Neural crest cell (in vitro differentiated cells): Measurements from ENCODE around the gene ARMCX1. TPM values are rescaled to one million over a fixed set of nuclear protein-coding genes. Genes with fewer than 3 reads are reported as not detected.
A peak's percentile ranks its signal among the peaks of the same experiment; 100 is the strongest.
"Not testable (repeated sequence)": the region's sequence is repeated elsewhere in the genome, so short reads cannot be mapped to it uniquely, and the experiment has no call there.

Experiments used
- DNase-seq: peaks from one replicate; pipeline ENCODE4 v3.0.0; 2021; ENCODE audit warnings: low read depth, mixed read lengths, low spot score
- H3K27ac Mint-ChIP-seq: one replicate; pipeline ENCODE4 v1.8.0; 2021; ENCODE audit warnings: mild to moderate bottlenecking, mixed read lengths; ENCODE audit not compliant: unreplicated experiment
- H3K27me3 Mint-ChIP-seq: 2 replicates; pipeline ENCODE4 v1.8.0; 2021; ENCODE audit warnings: low read depth, mild to moderate bottlenecking, mixed read lengths
- H3K36me3 Mint-ChIP-seq: 2 replicates; pipeline ENCODE4 v1.8.0; 2021; ENCODE audit warnings: low read depth, mild to moderate bottlenecking, mixed read lengths
- H3K4me1 Mint-ChIP-seq: 2 replicates; pipeline ENCODE4 v1.8.0; 2021; ENCODE audit warnings: mixed read lengths
- H3K4me3 Mint-ChIP-seq: one replicate; pipeline ENCODE4 v1.8.0; 2021; ENCODE audit warnings: mild to moderate bottlenecking, mixed read lengths
- H3K9me3 Mint-ChIP-seq: 2 replicates; pipeline ENCODE4 v1.8.0; 2021; ENCODE audit warnings: mixed read lengths
- CTCF ChIP-seq: fragments of 200-600 bp; sonication (generic); conservative IDR thresholded peaks from 2 replicates; pipeline ENCODE4 v1.5.0; 2021; ENCODE audit warnings: antibody characterized with exemption, mild to moderate bottlenecking
- long read RNA-seq: library from polyadenylated mRNA; unstranded; transcript quantifications from one replicate; pipeline ENCODE4 v2.0.0, GENCODE V29; 2020
- total RNA-seq: library from RNA; stranded (reverse); gene quantifications from 2 replicates; pipeline ENCODE4 v1.2.1, GENCODE V29; 2021

Gene ARMCX1
- 30.0 and 30.6 TPM in 2 replicates for total RNA-seq
- long read RNA-seq, transcript ARMCX1-201 (4 exons, 2,141 nt): major isoform, 89 of 122 reads
- long read RNA-seq, partial matches to known transcripts: 3 of 122 reads
- long read RNA-seq, other reads (novel, unspliced or antisense): 30 of 122 reads

DNA sequence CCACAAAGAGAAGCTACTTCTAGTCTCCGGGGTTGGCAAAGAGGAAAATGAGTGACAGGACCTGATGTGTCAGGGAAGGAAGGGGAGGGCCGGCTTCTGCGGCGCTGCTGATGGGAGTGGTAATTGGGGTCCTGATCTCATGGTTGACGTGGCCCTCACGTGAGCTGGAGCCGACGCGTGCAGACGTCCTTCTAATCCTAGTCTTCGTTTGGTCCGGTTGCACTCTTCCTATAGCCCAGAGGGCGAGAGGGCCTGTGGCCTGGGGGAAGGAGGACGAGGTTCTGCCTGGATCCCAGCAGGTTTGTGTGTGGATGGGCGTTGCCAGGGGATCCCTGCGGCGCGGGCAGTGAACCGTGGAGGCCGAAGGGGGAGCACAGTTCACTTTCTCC lies at the start of gene ARMCX1:
Gene ARMCX1 (plus strand): TSS at position 186 of the 389 bp plus-strand sequence. CDS start 2,384 bp downstream, outside the sequence.
- Mint-ChIP-seq H3K27me3 (no peaks in the 10 kb centered on the region), H3K4me3 (peak within 1 kb of the TSS; percentile 94), H3K36me3 (peaks cover 21% of the 10 kb centered on the region), H3K27ac (peak within 1 kb of the TSS; percentile 98), H3K9me3 (peaks cover 6% of the 10 kb centered on the region), H3K4me1 (peaks cover 19% of the 10 kb centered on the region)
- no peak for TF ChIP-seq CTCF
- peak; percentile 40 for DNase-seq

- H3K4me1 Mint-ChIP-seq, H3K4me3 Mint-ChIP-seq, DNase-seq, H3K27me3 Mint-ChIP-seq, H3K27ac Mint-ChIP-seq: not testable (repeated sequence)
- peaks cover 58% of the 10 kb centered on the region for H3K36me3 Mint-ChIP-seq
- H3K9me3 Mint-ChIP-seq: peaks cover 12% of the 10 kb centered on the region
These were observed 47.4 kb upstream of the ARMCX1 start for GRCh38 chrX:101502929-101503328.

GRCh38 chrX:101507372-101507771 lies 43.0 kb upstream of the ARMCX1 start:
- no peak for TF ChIP-seq CTCF
- Mint-ChIP-seq H3K4me3 (no peak overlapping the region), H3K9me3 (peaks cover under 1% of the 10 kb centered on the region), H3K27me3 (no peaks in the 10 kb centered on the region), H3K27ac (no peak overlapping the region), H3K4me1 (no peaks in the 10 kb centered on the region), H3K36me3 (peaks cover 23% of the 10 kb centered on the region)
- no peak for DNase-seq

GRCh38 chrX:101507986-101508385 lies 42.4 kb upstream of the ARMCX1 start:
- no peaks in the 10 kb centered on the region for H3K9me3 Mint-ChIP-seq
- H3K27ac Mint-ChIP-seq: no peak overlapping the region
- TF ChIP-seq CTCF: no peak
- H3K4me1 Mint-ChIP-seq: no peaks in the 10 kb centered on the region
- no peak overlapping the region for H3K4me3 Mint-ChIP-seq
- no peak for DNase-seq
- H3K36me3 Mint-ChIP-seq: peaks cover 23% of the 10 kb centered on the region
- no peaks in the 10 kb centered on the region for H3K27me3 Mint-ChIP-seq

DNA sequence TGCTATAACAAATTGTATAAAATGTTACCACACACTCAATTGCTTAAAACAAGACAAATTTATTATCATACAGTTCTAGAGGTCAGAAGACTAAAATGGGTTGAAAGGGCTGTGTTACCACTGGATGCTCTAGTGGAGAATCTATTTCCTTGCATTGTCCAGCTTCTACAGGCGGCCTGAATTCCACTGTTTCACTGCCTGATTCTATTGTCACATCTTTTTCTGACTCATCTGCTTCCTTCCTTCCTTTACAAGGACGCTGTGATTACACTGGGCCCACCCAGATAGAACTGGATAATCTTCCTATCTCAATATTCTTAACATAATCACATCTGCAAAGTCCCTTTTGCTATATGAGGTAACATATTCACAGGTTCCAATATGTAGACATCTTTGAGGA lies 19.4 kb upstream of the ARMCX1 start:
- Mint-ChIP-seq H3K27me3 (no peaks in the 10 kb centered on the region), H3K9me3 (peaks cover 7% of the 10 kb centered on the region), H3K4me1 (no peaks in the 10 kb centered on the region), H3K4me3 (no peak overlapping the region), H3K27ac (no peak overlapping the region), H3K36me3 (peaks cover 27% of the 10 kb centered on the region)
- TF ChIP-seq CTCF: no peak
- no peak for DNase-seq

DNA sequence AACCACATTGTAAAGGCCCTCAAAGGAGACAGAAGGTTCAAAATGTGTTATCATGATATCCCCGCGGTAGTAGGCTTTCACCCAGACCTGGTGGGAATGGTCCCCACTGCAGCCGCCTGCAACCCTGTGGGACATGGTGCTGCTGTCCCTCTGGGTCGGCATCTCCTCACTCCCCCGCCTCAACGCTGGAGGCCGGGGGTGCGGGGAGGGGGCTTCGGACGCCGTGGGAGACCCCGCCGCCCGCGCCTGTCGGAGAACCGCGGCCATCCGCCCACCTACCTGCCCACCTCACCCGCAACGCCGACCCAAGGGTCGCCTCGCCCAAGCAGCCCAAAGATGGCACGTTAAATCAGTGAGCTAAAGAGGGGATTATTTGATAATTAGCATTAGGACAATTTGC lies 11.2 kb upstream of the ARMCX1 start:
- no peak for TF ChIP-seq CTCF
- H3K4me3 Mint-ChIP-seq: no peak overlapping the region
- H3K27me3 Mint-ChIP-seq: no peaks in the 10 kb centered on the region
- peaks cover 18% of the 10 kb centered on the region for H3K36me3 Mint-ChIP-seq
- H3K4me1 Mint-ChIP-seq: no peaks in the 10 kb centered on the region
- no peak for DNase-seq
- H3K9me3 Mint-ChIP-seq: peaks cover 8% of the 10 kb centered on the region
- no peak overlapping the region for H3K27ac Mint-ChIP-seq
